ENCODE measurements around the gene CDCA7L. TPM values are rescaled to one million over a fixed set of nuclear protein-coding genes. Genes with fewer than 3 reads are reported as not detected.
"Not testable (repeated sequence)": the region's sequence is repeated elsewhere in the genome, so short reads cannot be mapped to it uniquely, and the experiment has no call there.

The CDCA7L gene
- total RNA-seq, 2 experiments from 2014 or later = 66.4 to 67.9 TPM

GRCh38 chr7:21898265-21898930 lies 47.3 kb downstream of the CDCA7L start:
- Mint-ChIP-seq H3K27ac (peak overlapping the region; percentile 99), H3K9me3 (ENCODE audit: insufficient read depth) (no peaks in the 10 kb centered on the region), H3K36me3 (ENCODE audit: low read depth) (peaks cover 69% of the 10 kb centered on the region), H3K27me3 (ENCODE audit: low read depth) (no peaks in the 10 kb centered on the region), H3K4me1 (ENCODE audit: low read depth) (peaks cover 21% of the 10 kb centered on the region), H3K4me3 (peak overlapping the region; percentile 75)
- CTCF ChIA-PET = no interaction called here
- DNase-seq (peak; percentile 53), ATAC-seq (peak; percentile 79)
- POLR2A ChIA-PET = interaction anchor here (0.6 to 1.6 kb wide), 3 partner anchors 44 to 48 kb away, joined by 3 to 7 read pairs (median 6); partner anchors contain the start of gene CDCA7L

DNA sequence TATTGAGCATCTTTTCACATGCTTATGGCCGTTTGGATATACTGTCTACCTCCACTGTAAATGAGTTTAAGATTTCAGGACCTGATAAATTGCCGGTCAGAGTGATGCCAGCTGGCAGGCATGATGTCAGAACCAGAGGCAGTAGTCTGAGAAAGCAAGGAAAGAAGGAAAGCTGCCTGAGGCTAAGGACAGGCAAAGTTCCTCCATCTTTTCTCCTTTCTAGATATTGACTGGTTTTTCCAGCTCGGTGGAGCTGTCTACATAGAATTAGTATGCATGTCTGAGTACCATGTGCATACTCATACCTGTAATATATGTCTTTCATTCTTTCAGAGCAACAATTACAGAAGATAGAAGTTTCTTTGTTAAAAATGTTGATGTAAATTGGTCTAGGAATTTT lies 52.3 kb downstream of the CDCA7L start:
- DNase-seq (no peak), ATAC-seq (no peak)
- CTCF ChIA-PET = no interaction called here
- H3K4me3 Mint-ChIP-seq = no peak overlapping the region
- H3K9me3 Mint-ChIP-seq (ENCODE audit: insufficient read depth) = no peaks in the 10 kb centered on the region
- POLR2A ChIA-PET = no interaction called here
- peaks cover 29% of the 10 kb centered on the region for H3K36me3 Mint-ChIP-seq (ENCODE audit: low read depth)
- H3K4me1 Mint-ChIP-seq (ENCODE audit: low read depth) = peaks cover 12% of the 10 kb centered on the region
- H3K27me3 Mint-ChIP-seq (ENCODE audit: low read depth) = no peaks in the 10 kb centered on the region
- H3K27ac Mint-ChIP-seq = no peak overlapping the region

GRCh38 chr7:21891291-21891690 lies 54.4 kb downstream of the CDCA7L start:
- H3K9me3 Mint-ChIP-seq (ENCODE audit: insufficient read depth) = no peaks in the 10 kb centered on the region

DNA sequence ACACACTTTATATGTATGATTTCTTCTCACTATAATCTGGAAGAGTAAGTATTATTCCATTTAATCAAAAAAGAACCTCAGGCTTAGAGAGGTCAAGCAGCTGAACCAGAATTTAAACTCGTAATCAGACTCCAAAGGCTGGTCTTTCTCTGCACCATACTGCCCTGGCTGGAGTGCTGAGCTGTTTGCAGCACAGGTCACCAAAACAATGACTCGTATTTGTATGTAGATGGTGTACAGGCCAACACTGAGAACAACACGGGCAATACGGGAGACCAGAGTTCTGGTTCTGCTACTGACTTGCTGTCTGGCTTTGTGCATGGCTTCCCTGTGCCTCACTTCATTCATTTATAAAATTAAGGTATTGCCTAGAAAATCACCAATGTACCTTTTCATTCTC lies 57.9 kb downstream of the CDCA7L start:
- no peak overlapping the region for H3K4me3 Mint-ChIP-seq
- peaks cover 3% of the 10 kb centered on the region for H3K36me3 Mint-ChIP-seq (ENCODE audit: low read depth)
- H3K4me1 Mint-ChIP-seq (ENCODE audit: low read depth) = no peaks in the 10 kb centered on the region
- POLR2A ChIA-PET = no interaction called here
- CTCF ChIA-PET = no interaction called here
- no peaks in the 10 kb centered on the region for H3K27me3 Mint-ChIP-seq (ENCODE audit: low read depth)
- no peak overlapping the region for H3K27ac Mint-ChIP-seq
- DNase-seq (no peak), ATAC-seq (no peak)
- H3K9me3 Mint-ChIP-seq (ENCODE audit: insufficient read depth) = no peaks in the 10 kb centered on the region

More at GRCh38 chr7:21891291-21891690, 54.4 kb downstream of the CDCA7L start:
- ChIA-PET CTCF (no interaction called here), POLR2A (no interaction called here)
- no peak for ATAC-seq
- no peak overlapping the region for H3K4me3 Mint-ChIP-seq
- H3K4me1 Mint-ChIP-seq (ENCODE audit: low read depth) = no peaks in the 10 kb centered on the region
- H3K27ac Mint-ChIP-seq = no peak overlapping the region
- no peaks in the 10 kb centered on the region for H3K27me3 Mint-ChIP-seq (ENCODE audit: low read depth)
- peaks cover 14% of the 10 kb centered on the region for H3K36me3 Mint-ChIP-seq (ENCODE audit: low read depth)
- DNase-seq = no peak

DNA sequence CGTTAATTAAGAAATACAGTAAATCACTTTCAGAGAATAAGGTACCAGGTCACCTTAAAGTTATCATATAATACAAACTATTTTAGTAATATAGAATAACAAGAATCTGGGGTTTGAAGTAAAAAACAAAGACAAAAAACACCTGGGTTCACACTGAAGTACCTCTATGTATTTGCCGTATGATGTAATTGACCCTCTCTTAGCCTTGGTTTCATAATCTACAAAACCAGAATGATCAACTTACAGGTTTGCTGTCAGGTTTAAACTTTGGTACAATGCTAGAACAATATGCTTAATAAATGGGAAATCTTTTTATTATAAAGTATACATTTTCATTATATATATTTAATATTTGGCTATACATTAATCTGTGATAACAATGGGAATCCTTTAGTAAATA lies 58.3 kb downstream of the CDCA7L start:
- ChIA-PET POLR2A (no interaction called here), CTCF (no interaction called here)
- no peaks in the 10 kb centered on the region for H3K36me3 Mint-ChIP-seq (ENCODE audit: low read depth)
- no peak overlapping the region for H3K27ac Mint-ChIP-seq
- no peaks in the 10 kb centered on the region for H3K27me3 Mint-ChIP-seq (ENCODE audit: low read depth)
- no peaks in the 10 kb centered on the region for H3K9me3 Mint-ChIP-seq (ENCODE audit: insufficient read depth)
- H3K4me3 Mint-ChIP-seq = no peak overlapping the region
- no peak for DNase-seq
- no peak for ATAC-seq
- no peaks in the 10 kb centered on the region for H3K4me1 Mint-ChIP-seq (ENCODE audit: low read depth)

DNA sequence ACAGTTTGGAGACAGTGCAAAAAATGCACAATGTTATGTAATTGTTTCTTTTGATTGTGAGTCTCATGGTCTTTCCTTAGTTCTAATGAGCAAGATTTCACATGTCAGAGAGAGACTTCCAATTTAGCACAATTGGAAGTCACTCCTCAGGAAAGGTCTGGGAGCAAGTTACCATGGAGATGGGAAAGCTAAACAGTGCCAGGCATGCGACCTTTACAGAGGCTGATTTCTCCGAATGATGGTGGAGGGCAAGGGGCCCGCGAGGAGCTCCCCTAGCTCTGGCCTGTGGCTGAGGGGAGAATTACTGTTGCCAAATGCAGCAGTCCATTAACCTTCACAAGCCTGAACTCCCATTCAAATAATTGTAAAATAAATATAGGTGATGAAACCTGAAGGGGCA lies 59.3 kb downstream of the CDCA7L start:
- Mint-ChIP-seq H3K27me3 (ENCODE audit: low read depth) (no peaks in the 10 kb centered on the region), H3K27ac (no peak overlapping the region), H3K36me3 (ENCODE audit: low read depth) (no peaks in the 10 kb centered on the region), H3K4me1 (ENCODE audit: low read depth) (no peaks in the 10 kb centered on the region), H3K9me3 (ENCODE audit: insufficient read depth) (no peaks in the 10 kb centered on the region), H3K4me3 (no peak overlapping the region)
- ATAC-seq (no peak), DNase-seq (no peak)
- ChIA-PET POLR2A (no interaction called here), CTCF (no interaction called here)

DNA sequence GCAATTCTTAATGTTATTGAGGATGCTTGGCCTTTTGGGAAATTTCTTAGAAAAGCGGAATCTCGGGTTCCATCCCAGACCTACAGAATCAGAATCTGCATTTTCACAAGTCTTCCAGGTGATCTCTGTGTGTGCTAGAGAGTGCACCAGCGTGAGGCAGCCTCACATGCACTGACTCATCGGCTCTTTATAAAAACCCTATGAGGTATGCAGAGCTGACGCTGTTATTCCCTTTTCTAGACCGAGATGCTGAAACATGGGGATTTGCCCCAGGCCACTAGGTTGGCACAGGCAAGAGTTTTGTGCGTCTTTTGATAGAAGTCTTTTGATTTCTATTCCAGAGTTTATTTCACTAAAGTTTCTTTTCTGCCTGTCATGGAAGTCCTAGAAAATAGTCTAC lies 61.2 kb downstream of the CDCA7L start:
- DNase-seq (no peak), ATAC-seq (no peak)
- no peak overlapping the region for H3K4me3 Mint-ChIP-seq
- no peaks in the 10 kb centered on the region for H3K27me3 Mint-ChIP-seq (ENCODE audit: low read depth)
- no peak overlapping the region for H3K27ac Mint-ChIP-seq
- H3K36me3 Mint-ChIP-seq (ENCODE audit: low read depth) = no peaks in the 10 kb centered on the region
- H3K9me3 Mint-ChIP-seq (ENCODE audit: insufficient read depth) = no peaks in the 10 kb centered on the region
- POLR2A ChIA-PET = no interaction called here
- CTCF ChIA-PET = no interaction called here
- no peaks in the 10 kb centered on the region for H3K4me1 Mint-ChIP-seq (ENCODE audit: low read depth)

DNA sequence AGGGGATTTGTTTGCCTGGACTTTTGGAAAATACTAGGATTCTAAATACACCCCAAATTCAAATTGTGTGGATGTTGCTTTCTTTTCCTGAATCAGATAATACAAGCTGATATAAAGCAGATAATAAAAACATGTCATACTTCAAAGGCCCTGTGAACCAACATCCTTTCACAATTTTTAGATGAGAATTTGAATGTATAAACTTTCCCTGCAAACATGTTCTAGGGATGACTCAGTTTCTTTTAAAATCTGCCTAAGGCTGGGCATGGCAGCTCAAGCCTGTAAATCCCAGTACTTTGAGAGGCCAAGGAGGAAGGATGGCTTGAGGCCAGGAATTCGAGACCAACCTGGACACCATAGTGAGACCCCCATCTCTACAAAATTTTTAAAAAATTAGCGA lies 62.2 kb downstream of the CDCA7L start:
- H3K9me3 Mint-ChIP-seq (ENCODE audit: insufficient read depth); CTCF ChIA-PET; H3K27ac Mint-ChIP-seq: not testable (repeated sequence)

GRCh38 chr7:21883069-21883468 lies 62.6 kb downstream of the CDCA7L start:
- CTCF ChIA-PET = no interaction called here
- H3K4me1 Mint-ChIP-seq (ENCODE audit: low read depth) = no peaks in the 10 kb centered on the region
- no peaks in the 10 kb centered on the region for H3K27me3 Mint-ChIP-seq (ENCODE audit: low read depth)
- H3K36me3 Mint-ChIP-seq (ENCODE audit: low read depth) = no peaks in the 10 kb centered on the region
- H3K9me3 Mint-ChIP-seq (ENCODE audit: insufficient read depth) = no peaks in the 10 kb centered on the region
- no peak overlapping the region for H3K4me3 Mint-ChIP-seq
- POLR2A ChIA-PET = no interaction called here
- H3K27ac Mint-ChIP-seq = no peak overlapping the region
- DNase-seq (no peak), ATAC-seq (no peak)

More for the DNA sequence above, 62.2 kb downstream of the CDCA7L start:
- DNase-seq; ATAC-seq; H3K27me3 Mint-ChIP-seq (ENCODE audit: low read depth); H3K4me3 Mint-ChIP-seq; POLR2A ChIA-PET; H3K4me1 Mint-ChIP-seq (ENCODE audit: low read depth); H3K36me3 Mint-ChIP-seq (ENCODE audit: low read depth): not testable (repeated sequence)

GRCh38 chr7:21869785-21870402 lies 75.8 kb downstream of the CDCA7L start:
- no peak for ATAC-seq
- ChIA-PET POLR2A (no interaction called here), CTCF (no interaction called here)
- H3K36me3 Mint-ChIP-seq (ENCODE audit: low read depth) = peaks cover 5% of the 10 kb centered on the region
- no peak overlapping the region for H3K27ac Mint-ChIP-seq
- H3K4me3 Mint-ChIP-seq = no peak overlapping the region
- H3K9me3 Mint-ChIP-seq (ENCODE audit: insufficient read depth) = no peaks in the 10 kb centered on the region
- no peaks in the 10 kb centered on the region for H3K4me1 Mint-ChIP-seq (ENCODE audit: low read depth)
- DNase-seq = no peak
- H3K27me3 Mint-ChIP-seq (ENCODE audit: low read depth) = no peaks in the 10 kb centered on the region

- ChIA-PET CTCF (no interaction called here), POLR2A (no interaction called here)
- ATAC-seq = no peak
- Mint-ChIP-seq H3K36me3 (ENCODE audit: low read depth) (peaks cover 2% of the 10 kb centered on the region), H3K27ac (no peak overlapping the region), H3K27me3 (ENCODE audit: low read depth) (no peaks in the 10 kb centered on the region), H3K4me3 (no peak overlapping the region), H3K4me1 (ENCODE audit: low read depth) (no peaks in the 10 kb centered on the region), H3K9me3 (ENCODE audit: insufficient read depth) (no peaks in the 10 kb centered on the region)
- no peak for DNase-seq
These were observed 77.2 kb downstream of the CDCA7L start for GRCh38 chr7:21868576-21868850.

- POLR2A ChIA-PET = no interaction called here
- ATAC-seq (no peak), DNase-seq (no peak)
- H3K27me3 Mint-ChIP-seq (ENCODE audit: low read depth) = no peaks in the 10 kb centered on the region
- no peak overlapping the region for H3K27ac Mint-ChIP-seq
- no peaks in the 10 kb centered on the region for H3K9me3 Mint-ChIP-seq (ENCODE audit: insufficient read depth)
- CTCF ChIA-PET = no interaction called here
- no peaks in the 10 kb centered on the region for H3K4me1 Mint-ChIP-seq (ENCODE audit: low read depth)
- peaks cover 2% of the 10 kb centered on the region for H3K36me3 Mint-ChIP-seq (ENCODE audit: low read depth)
- H3K4me3 Mint-ChIP-seq = no peak overlapping the region
These were observed 77.7 kb downstream of the CDCA7L start for GRCh38 chr7:21867816-21868575.
